Subcutaneous adipose tissue (tissue), 4 donors: ENCODE results near the gene NME3. TPM values are rescaled to one million over a fixed set of nuclear protein-coding genes. Genes with fewer than 3 reads are reported as not detected.

Experiments
- total RNA-seq, 4 donors: library from RNA; depleted of rRNA; stranded (reverse); fragments of >200 nt; gene quantifications; one replicate each; pipeline ENCODE4 v1.1.0, GENCODE V29; 2016
- TF ChIP-seq, protein P1 (sequence below): fragments of 450-650 bp; IDR thresholded peaks from one replicate; pipeline ENCODE4 v1.5.1; 2016; ENCODE audit warnings: low read depth, mild to moderate bottlenecking, control low read depth, antibody characterized with exemption, moderate library complexity

Gene NME3
- total RNA-seq, 4 donors from 2014 or later = 34.1 to 102 (median 62.8) TPM

DNA sequence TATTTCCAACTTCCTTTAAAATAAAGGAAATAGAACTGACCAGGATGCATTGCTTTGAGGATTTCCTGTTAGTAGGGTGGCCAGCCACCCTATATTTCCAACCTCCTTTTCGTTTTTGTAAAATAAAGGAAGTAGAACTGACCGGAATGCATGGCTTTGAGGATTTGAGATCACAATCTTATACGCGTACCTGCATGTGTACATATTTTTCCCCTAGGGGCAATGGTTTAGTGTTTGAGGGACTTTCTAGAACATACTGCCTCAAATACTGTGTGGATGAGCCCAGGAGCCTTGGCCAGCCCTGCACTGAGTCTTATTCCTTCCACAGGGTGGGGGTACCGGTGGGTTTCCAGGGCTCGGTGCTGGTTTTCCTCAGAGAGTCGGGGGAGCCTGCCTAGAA lies 39.7 kb downstream of the NME3 start:
- TF ChIP-seq, protein P1, sequence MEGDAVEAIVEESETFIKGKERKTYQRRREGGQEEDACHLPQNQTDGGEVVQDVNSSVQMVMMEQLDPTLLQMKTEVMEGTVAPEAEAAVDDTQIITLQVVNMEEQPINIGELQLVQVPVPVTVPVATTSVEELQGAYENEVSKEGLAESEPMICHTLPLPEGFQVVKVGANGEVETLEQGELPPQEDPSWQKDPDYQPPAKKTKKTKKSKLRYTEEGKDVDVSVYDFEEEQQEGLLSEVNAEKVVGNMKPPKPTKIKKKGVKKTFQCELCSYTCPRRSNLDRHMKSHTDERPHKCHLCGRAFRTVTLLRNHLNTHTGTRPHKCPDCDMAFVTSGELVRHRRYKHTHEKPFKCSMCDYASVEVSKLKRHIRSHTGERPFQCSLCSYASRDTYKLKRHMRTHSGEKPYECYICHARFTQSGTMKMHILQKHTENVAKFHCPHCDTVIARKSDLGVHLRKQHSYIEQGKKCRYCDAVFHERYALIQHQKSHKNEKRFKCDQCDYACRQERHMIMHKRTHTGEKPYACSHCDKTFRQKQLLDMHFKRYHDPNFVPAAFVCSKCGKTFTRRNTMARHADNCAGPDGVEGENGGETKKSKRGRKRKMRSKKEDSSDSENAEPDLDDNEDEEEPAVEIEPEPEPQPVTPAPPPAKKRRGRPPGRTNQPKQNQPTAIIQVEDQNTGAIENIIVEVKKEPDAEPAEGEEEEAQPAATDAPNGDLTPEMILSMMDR = no peak

DNA sequence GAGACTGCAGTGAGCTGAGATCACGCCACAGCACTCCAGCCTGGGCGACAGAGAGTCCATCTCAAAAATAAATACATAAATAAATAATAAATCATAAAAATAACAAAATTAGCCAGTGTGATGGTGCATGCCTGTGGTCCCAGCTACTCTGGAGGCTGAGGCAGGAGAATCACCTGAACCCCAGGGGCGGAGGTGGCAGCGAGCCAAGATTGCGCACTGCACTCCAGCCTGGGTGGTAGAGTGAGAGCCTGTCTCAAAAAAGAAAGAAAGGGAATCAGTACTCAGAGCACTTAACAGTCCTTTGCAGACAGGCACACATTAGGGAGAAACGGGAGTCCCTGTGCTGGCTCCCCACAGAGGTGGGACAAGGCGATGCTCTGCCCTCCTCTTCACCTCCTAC lies 40.3 kb downstream of the NME3 start:
- TF ChIP-seq, protein P1 = no peak

DNA sequence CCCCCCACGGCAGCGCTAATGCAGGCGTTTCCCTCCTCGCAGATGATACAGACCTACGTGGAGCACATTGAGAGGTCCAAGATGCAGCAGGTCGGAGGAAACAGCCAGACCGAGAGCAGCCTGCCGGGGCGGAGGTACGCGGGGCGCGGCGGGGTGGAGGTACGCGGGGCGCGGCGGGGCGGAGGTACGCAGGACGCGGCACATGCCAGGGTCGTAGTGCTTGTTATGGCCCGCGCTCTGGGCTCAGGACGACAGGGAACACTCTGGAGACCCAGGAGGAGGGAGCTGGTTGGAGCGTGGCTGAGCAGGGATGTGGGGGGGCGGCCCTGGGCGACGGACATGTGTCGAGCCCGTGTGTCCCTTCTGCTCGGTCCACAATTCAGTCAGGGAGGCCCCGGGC lies 41.9 kb downstream of the NME3 start:
- TF ChIP-seq, protein P1 = no peak

DNA sequence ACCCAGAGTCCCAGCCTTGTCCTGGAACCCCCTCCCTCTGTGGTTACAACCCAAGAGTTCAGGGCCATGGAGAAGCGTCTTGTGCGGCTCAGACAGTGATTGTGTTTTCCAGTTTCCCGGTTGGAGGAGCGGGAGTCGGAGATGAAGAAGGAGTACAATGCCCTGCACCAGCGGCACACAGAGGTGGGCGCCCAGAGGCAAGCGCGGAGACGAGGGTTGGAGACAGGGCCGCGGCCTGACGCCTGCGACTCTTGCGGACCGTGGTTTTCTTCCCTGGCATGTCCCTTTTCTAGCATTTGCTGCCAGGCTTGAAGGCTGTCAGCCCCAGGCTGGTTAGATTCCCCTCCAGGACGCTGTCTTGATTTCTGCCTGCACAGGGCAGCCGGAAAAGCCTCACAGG lies 42.3 kb downstream of the NME3 start:
- TF ChIP-seq, protein P1 = no peak

DNA sequence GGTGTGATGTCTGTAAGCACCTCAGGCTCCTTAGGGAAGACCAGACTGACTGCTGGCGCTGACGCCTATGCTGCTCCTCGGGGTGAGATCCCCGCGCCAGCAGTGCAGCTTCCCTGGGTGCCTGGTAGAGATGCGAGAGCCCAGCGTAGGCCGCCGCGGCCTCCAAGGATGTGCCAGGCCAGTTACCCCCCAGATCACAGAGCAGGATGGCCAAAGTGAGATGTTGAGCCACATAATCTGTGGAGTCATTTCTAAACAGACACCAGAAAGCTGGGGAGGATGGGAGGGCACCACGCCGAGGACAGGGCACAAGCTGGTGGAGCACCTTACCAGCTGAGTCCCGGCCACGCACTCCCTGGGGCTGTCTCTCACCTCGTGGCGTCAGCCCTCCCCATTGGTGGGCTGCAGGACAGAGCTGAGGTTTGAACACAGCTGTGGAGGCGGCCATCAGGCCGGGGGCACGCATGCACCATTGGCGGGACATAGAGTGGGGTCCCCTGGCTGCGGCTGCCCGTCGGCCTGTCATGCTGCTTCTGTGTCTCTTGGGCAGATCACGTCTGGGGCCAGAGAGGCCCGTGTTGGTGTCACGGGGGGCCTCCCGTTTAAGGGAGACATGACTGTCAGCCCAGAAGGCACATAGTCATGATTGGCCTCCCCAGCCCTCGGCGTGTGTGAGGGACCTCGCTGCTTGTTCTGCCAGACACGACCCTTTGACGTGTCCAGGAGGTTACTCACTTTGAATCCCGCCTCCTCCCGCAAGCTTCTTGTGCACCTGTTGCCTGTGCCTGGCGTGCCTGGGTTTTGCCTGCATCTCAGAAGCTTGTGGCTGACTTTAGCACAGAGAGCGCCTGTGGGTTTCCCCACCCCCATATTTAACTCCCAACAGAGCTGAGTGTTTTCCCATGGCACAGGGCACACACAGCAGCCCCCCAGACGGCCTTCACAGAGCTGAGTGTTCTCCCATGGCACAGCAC lies 43.4 kb downstream of the NME3 start:
- TF ChIP-seq, protein P1 = no peak

DNA sequence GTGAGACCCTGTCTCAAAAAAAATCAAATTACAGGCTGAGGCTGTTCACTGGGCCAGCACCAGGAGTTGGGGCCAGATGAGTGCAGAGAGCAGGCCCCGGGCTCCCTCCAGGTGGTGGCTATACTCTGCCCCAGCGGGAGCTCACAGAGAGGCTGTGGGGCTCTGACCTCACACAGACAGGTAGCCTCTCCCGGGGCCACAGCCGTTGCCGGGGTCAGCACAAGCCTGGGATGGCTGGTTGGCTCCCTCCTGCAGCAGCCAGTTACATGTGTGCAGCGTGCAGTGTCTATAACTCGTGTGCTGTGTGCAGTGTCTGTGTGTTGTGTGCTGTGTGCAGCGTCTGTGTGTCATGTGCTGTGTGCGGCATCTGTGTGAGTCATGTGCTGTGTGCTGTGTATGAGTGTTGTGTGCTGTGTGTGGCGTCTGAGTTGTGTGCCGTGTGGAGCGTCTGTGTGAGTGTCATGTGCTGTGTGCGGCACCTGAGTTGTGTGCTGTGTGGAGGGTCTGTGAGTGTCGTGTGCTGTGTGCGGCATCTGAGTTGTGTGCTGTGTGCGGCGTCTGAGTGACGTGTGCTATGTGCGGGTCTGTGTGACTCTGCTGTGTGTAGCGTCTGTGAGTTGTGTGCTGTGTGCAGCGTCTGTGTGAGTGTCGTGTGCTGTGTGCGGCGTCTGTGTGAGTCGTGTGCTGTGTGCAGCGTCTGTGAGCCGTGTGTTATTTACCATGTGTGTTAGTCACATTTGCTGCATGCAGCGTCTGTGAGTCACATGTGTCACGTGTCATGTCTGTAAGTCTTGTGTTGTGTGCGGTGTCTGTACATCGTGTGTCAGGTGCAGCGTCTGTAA lies 44.5 kb downstream of the NME3 start:
- TF ChIP-seq, protein P1 = no peak

DNA sequence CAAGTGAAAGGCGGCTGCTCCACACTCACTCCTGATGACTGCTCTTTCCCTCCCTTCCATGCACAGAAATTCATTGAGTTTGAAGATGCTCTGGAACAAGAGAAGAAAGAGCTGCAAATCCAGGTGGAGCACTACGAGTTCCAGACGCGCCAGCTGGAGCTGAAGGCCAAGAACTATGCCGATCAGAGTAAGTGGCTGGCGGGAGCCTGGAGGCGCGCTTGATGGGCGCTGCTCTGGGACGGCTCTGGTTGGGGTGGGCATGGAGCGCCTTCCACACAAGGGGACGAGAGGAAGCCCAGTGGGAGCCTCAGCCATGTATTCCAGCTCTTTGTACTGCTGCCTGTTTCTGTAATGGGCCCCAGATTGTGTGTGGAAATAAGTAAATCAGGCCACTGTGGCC lies 46.9 kb downstream of the NME3 start:
- TF ChIP-seq, protein P1 = no peak
